Measurements from ENCODE around the gene TNIP3.
A peak's percentile ranks its signal among the peaks of the same experiment; 100 is the strongest.

The TNIP3 gene

DNA sequence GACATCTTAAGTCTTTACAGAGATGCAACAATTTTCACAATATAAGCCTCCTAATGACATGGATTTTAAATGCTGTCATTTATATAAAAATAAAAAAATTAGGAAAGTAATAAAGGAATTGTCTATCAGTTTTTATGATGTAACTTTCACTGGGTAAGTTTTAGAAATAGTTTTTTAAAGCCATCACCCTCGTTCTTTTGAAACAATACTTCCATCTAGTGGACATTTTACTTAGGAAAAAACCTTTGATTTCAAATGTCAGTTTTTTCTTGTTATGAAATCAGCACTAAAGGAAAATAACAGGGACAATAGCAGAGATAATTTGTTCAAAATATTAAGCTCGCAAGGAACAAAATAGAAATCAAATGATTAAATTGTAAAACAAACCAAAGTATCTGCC is 67.5 kb downstream of the TNIP3 start:
- no peak overlapping the region for H3K27ac ChIP-seq
- TF ChIP-seq ZFX (IDR thresholded peaks at IDR 0.05; ENCODE audit: borderline replicate concordance) = no peak
- TF ChIP-seq, protein P1, sequence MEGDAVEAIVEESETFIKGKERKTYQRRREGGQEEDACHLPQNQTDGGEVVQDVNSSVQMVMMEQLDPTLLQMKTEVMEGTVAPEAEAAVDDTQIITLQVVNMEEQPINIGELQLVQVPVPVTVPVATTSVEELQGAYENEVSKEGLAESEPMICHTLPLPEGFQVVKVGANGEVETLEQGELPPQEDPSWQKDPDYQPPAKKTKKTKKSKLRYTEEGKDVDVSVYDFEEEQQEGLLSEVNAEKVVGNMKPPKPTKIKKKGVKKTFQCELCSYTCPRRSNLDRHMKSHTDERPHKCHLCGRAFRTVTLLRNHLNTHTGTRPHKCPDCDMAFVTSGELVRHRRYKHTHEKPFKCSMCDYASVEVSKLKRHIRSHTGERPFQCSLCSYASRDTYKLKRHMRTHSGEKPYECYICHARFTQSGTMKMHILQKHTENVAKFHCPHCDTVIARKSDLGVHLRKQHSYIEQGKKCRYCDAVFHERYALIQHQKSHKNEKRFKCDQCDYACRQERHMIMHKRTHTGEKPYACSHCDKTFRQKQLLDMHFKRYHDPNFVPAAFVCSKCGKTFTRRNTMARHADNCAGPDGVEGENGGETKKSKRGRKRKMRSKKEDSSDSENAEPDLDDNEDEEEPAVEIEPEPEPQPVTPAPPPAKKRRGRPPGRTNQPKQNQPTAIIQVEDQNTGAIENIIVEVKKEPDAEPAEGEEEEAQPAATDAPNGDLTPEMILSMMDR (IDR thresholded peaks at IDR 0.05) = peak; percentile 71

DNA sequence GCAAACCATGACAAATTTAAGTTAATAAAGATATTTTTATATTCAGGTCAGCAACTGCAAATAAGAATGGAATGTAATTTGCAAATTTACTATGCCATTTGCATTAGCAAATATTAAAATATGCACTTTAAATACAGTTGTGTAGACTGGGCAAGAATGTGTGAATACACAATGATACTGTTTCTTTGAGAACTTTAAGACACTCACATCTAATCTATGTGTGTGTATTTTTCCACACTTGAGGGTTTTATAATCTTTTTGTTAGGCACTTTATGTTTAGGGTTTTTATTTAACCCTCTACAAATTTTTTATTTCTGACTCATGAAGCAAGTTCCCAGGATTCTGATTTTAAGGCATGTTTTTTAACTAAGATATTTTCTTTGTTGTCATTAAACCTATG is 67.9 kb downstream of the TNIP3 start:
- no peak overlapping the region for H3K27ac ChIP-seq
- TF ChIP-seq ZFX (IDR thresholded peaks at IDR 0.05; ENCODE audit: borderline replicate concordance) = no peak
- TF ChIP-seq, protein P1 (IDR thresholded peaks at IDR 0.05) = no peak

DNA sequence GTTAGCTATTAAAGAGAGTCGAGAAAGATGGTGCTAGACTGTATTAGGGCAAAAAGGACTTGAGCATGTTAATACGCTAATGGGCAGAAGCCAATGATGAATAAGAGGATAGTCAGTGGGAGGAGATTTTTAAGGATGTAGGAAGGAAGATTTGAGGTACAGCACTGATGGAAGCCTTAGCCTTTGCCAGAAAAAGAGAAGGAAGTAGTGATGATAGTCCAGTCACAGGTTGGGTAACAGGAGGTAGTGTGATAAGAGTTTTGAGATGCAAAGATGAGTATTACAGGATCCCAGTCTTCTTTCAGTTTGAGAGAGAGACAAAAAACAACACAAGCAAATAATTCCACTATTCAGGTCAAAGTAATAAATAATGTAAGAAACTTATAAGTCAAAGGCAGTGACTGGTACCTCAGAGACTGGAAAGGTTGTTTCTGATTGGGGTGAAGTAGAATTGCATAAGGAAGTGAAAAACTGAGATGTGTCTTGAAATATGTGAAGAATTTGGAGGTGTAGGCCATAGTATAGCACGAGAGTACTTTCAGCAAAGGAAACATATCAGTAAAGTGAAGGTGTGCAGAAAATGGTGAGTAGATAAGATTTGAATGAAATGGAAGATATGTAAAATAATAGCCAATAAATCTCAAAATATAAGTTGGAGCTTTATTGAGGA is 69.7 kb downstream of the TNIP3 start:
- no peak overlapping the region for H3K27ac ChIP-seq
- TF ChIP-seq, protein P1 (IDR thresholded peaks at IDR 0.05) = no peak
- no peak for TF ChIP-seq ZFX (IDR thresholded peaks at IDR 0.05; ENCODE audit: borderline replicate concordance)

DNA sequence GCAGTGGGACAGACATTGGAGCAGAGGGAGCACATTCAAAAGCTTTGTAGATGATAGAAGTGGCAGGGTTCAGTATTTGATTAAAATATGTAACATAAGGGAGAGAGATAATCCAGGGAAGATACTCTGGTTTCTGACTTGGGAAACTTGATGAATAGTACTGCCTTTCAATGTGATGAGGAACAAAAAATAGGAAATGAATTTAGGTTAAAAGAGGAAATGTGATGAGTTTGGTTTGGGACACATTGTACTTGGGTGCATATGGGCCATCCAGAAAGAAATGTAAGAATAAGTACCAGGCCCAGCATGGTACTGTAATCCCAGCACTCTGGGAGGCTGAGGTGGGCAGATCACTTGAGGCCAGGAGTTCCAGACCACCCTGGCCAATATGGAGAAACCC is 70.9 kb downstream of the TNIP3 start:
- no peak for TF ChIP-seq ZFX (IDR thresholded peaks at IDR 0.05; ENCODE audit: borderline replicate concordance)
- TF ChIP-seq, protein P1 (IDR thresholded peaks at IDR 0.05) = no peak
- H3K27ac ChIP-seq = no peak overlapping the region

DNA sequence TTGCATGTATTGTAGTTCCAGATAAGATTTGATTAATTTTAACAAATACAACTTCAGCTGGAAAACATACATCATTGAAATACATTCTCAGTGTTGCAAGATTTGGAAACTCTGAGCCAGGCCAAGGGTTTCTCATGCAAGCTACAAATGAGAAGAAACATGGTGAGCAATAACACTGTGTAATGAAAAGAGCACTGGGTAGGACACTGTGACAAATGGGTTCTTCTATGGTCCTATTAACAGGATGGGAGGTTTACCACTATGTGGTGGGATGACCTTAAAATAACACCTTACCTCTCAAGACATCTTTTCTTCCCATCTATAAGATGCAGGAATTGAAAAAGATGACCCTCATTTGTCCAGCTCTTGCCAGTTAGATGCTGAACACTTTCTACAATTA is 72.2 kb downstream of the TNIP3 start:
- H3K27ac ChIP-seq = no peak overlapping the region
- TF ChIP-seq ZFX (IDR thresholded peaks at IDR 0.05; ENCODE audit: borderline replicate concordance) = no peak
- TF ChIP-seq, protein P1 (IDR thresholded peaks at IDR 0.05) = no peak

DNA sequence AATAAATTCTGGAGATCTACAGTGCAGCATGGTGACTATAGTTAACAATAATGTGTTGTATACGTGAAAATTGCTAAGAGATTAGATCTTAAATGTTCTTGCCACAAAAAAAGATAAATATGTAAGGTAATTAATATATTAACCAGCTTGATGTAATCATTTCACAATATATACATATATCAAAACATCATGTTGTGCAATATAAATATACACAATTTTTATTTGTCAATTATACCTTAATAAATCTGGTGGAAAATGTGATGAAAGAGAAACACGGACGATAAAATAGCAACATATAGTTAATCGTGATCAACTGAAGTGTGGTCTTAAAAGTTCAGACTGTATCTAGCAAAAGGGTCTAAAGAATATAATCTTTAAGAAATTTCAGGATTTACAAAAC is 75.3 kb downstream of the TNIP3 start:
- no peak overlapping the region for H3K27ac ChIP-seq
- TF ChIP-seq, protein P1 (IDR thresholded peaks at IDR 0.05) = no peak
- TF ChIP-seq ZFX (IDR thresholded peaks at IDR 0.05; ENCODE audit: borderline replicate concordance) = no peak

Measured in 22Rv1 (cell line).